Activated naive CD8-positive, alpha-beta T cell (primary cell): Measurements from ENCODE around the gene HBA1.
"Not testable (repeated sequence)": the region's sequence is repeated elsewhere in the genome, so short reads cannot be mapped to it uniquely, and the experiment has no call there.

ENCODE experiments used
- H3K27ac Mint-ChIP-seq: one replicate; pipeline ENCODE4 v1.8.0; 2021; ENCODE audit warnings: mixed read lengths
- H3K27me3 Mint-ChIP-seq: one replicate; pipeline ENCODE4 v1.8.0; 2021; ENCODE audit warnings: mixed read lengths
- H3K36me3 Mint-ChIP-seq: one replicate; pipeline ENCODE4 v1.8.0; 2021; ENCODE audit warnings: mixed read lengths
- H3K4me1 Mint-ChIP-seq: one replicate; pipeline ENCODE4 v1.8.0; 2021; ENCODE audit warnings: low read depth, mixed read lengths
- H3K4me3 Mint-ChIP-seq: one replicate; pipeline ENCODE4 v1.8.0; 2021; ENCODE audit warnings: mild to moderate bottlenecking, mixed read lengths
- H3K9me3 Mint-ChIP-seq: one replicate; pipeline ENCODE4 v1.8.0; 2021; ENCODE audit warnings: low read depth, mixed read lengths

The HBA1 gene

DNA sequence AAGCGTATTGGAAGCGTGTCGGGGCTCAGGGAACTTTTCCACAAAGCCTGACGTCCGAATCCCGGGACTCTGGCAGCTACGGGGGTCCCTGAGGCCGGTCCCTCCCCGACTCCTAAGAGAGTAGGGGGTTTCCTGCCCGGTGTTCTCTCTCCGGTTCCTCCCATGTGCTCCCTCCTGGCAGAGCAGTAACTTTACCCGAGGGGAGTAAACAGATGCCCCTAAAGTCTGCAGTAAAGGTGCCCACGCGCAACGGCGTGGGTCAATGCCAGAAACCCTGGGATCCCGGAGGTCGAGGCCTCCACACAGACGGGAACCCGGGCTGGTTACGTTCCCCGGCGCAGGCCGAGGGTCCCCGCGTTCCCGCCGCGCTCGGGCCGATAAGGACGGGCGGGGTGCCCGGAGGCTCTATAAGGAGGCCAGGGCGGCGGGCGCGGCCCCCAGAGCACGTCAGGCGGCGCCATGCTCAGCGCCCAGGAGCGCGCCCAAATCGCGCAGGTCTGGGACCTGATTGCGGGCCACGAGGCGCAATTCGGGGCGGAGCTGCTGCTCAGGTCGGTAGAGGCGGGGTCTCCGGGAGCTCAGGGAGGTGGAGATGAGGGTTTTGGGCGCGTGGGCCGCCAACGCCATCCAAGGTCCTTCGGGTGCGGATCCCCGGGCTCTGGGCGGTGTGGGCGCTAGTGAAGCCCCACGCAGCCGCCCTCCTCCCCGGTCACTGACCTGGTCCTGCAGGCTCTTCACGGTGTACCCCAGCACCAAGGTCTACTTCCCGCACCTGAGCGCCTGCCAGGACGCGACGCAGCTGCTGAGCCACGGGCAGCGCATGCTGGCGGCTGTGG, 10.7 kb upstream of the HBA1 start, which contains the start of gene HBM:
Gene HBM, plus strand, starts transcription at position 440 of the 836 bp plus-strand sequence. Its CDS starts 20 bp downstream, at position 460.
- Mint-ChIP-seq H3K4me3 (peak within 1 kb of the TSS; percentile 49), H3K27ac (no peak within 1 kb of the TSS)

DNA sequence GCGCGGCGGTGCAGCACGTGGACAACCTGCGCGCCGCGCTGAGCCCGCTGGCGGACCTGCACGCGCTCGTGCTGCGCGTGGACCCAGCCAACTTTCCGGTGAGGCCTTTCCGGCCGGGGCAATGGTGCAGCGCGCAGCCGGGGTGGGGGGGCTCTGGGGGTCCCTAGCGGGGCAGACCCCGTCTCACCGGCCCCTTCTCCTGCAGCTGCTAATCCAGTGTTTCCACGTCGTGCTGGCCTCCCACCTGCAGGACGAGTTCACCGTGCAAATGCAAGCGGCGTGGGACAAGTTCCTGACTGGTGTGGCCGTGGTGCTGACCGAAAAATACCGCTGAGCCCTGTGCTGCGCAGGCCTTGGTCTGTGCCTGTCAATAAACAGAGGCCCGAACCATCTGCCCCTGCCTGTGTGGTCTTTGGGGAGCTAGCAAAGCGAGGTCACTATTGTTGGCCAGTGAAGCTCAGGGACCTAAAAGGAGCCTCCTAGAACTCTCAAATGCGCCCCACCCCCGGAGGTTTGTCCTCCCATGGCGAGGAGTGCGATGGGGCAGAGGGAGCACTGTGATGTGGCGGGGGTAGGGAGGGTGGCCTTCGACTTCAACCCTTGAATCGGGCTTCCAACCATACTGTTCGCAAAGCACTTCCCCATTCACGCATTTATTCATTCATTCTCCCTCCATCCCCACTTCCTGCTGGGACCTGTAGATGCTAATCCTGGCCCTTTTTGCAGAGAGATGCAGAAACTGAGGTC, 9.9 kb upstream of the HBA1 start:
- peaks cover 1% of the 10 kb centered on the region for H3K4me1 Mint-ChIP-seq
- H3K9me3 Mint-ChIP-seq: no peaks in the 10 kb centered on the region
- H3K4me3 Mint-ChIP-seq: no peak overlapping the region
- H3K36me3 Mint-ChIP-seq: no peaks in the 10 kb centered on the region
- H3K27me3 Mint-ChIP-seq: peaks cover 17% of the 10 kb centered on the region
- H3K27ac Mint-ChIP-seq: no peak overlapping the region

More for the DNA sequence above, 10.7 kb upstream of the HBA1 start, which contains the start of gene HBM:
- peaks cover 15% of the 10 kb centered on the region for H3K27me3 Mint-ChIP-seq
- peaks cover 1% of the 10 kb centered on the region for H3K4me1 Mint-ChIP-seq
- no peaks in the 10 kb centered on the region for H3K36me3 Mint-ChIP-seq
- H3K9me3 Mint-ChIP-seq: no peaks in the 10 kb centered on the region

DNA sequence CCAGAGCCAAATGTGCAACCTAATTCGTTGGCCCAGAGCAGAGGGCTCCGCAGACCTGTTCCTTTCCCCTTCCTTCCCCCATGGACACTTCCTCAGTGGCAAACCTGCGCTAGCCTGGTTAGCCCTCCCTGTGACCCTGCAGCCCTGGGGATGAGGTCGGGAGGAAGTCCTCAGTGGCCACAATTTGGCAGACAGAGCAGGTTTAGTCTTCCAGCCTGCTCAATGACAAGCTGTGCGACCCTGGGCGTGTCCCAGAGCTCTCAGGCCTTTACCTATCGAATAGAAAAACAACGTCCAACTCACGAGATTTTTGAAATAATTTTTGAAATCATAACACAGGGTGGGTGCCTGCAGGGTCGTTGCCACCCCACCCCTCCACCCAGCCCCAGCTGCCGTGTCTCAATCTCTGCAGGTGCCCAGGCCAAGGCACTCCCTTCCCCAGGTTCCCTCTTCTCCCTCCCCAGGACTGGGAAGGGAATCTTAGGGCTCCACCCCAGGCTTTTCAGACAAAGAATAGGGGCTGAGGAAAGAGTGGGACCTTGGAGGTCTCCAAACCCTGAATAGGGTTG, 9.3 kb upstream of the HBA1 start:
- Mint-ChIP-seq H3K4me3 (no peak overlapping the region), H3K27ac (no peak overlapping the region), H3K9me3 (no peaks in the 10 kb centered on the region), H3K36me3 (no peaks in the 10 kb centered on the region), H3K4me1 (peaks cover 3% of the 10 kb centered on the region), H3K27me3 (peaks cover 17% of the 10 kb centered on the region)

DNA sequence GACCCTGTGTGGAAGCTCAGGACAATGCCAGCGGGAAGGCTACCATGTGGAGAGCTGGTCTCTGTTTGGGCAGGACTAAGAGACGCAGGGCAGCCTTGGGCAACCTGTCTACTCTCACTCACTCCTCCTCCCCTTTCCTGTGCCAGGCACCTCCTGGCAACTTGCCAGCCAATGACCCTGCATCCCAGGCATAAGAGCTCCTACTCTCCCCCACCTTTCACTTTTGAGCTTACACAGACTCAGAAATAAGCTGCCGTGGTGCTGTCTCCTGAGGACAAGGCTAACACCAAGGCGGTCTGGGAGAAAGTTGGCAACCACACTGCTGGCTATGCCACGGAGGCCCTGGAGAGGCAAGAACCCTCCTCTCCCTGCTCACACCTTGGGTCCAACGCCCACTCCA, 8.1 kb upstream of the HBA1 start:
- H3K36me3 Mint-ChIP-seq: no peaks in the 10 kb centered on the region
- H3K4me1 Mint-ChIP-seq: peaks cover 3% of the 10 kb centered on the region
- peaks cover 16% of the 10 kb centered on the region for H3K27me3 Mint-ChIP-seq
- no peak overlapping the region for H3K4me3 Mint-ChIP-seq
- H3K27ac Mint-ChIP-seq: no peak overlapping the region
- H3K9me3 Mint-ChIP-seq: no peaks in the 10 kb centered on the region

DNA sequence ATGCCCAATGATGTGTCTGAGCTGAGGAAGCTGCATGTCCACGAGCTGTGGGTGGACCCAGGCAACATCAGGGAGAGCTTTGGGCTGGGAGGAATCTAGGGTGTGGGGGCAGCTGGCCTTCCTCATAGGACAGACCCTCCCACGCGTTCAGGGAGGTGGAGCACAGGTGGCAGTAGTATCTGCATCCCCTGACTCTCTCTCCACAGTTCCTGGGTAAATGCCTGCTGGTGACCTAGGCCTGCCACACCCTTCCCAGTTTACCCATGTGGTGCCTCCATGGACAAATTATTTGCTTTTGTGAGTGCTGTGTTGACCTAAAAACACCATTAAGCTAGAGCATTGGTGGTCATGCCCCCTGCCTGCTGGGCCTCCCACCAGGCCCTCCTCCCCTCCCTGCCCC, 7.5 kb upstream of the HBA1 start:
- Mint-ChIP-seq H3K4me3 (no peak overlapping the region), H3K9me3 (no peaks in the 10 kb centered on the region), H3K27ac (no peak overlapping the region), H3K36me3 (no peaks in the 10 kb centered on the region), H3K4me1 (peaks cover 5% of the 10 kb centered on the region), H3K27me3 (peaks cover 16% of the 10 kb centered on the region)

DNA sequence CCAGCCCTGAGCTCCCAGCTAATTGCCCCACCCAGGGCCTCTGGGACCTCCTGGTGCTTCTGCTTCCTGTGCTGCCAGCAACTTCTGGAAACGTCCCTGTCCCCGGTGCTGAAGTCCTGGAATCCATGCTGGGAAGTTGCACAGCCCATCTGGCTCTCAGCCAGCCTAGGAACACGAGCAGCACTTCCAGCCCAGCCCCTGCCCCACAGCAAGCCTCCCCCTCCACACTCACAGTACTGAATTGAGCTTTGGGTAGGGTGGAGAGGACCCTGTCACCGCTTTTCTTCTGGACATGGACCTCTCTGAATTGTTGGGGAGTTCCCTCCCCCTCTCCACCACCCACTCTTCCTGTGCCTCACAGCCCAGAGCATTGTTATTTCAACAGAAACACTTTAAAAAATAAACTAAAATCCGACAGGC, 6.4 kb upstream of the HBA1 start:
- H3K4me3 Mint-ChIP-seq, H3K27ac Mint-ChIP-seq, H3K36me3 Mint-ChIP-seq, H3K9me3 Mint-ChIP-seq: not testable (repeated sequence)
- peaks cover 23% of the 10 kb centered on the region for H3K27me3 Mint-ChIP-seq
- H3K4me1 Mint-ChIP-seq: peaks cover 13% of the 10 kb centered on the region

DNA sequence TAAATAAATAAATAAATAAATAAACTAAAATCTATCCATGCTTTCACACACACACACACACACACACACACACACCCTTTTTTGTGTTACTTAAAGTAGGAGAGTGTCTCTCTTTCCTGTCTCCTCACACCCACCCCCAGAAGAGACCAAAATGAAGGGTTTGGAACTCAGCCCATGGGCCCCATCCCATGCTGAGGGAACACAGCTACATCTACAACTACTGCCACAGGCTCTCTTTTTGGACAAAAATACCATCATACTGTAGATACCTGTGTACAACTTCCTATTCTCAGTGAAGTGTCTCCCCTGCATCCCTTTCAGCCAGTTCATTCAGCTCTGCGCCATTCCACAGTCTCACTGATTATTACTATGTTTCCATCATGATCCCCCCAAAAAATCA, 5.7 kb upstream of the HBA1 start:
- Mint-ChIP-seq H3K27ac (no peak overlapping the region), H3K36me3 (no peaks in the 10 kb centered on the region), H3K4me1 (peaks cover 18% of the 10 kb centered on the region), H3K4me3 (no peak overlapping the region), H3K27me3 (peaks cover 28% of the 10 kb centered on the region), H3K9me3 (no peaks in the 10 kb centered on the region)

DNA sequence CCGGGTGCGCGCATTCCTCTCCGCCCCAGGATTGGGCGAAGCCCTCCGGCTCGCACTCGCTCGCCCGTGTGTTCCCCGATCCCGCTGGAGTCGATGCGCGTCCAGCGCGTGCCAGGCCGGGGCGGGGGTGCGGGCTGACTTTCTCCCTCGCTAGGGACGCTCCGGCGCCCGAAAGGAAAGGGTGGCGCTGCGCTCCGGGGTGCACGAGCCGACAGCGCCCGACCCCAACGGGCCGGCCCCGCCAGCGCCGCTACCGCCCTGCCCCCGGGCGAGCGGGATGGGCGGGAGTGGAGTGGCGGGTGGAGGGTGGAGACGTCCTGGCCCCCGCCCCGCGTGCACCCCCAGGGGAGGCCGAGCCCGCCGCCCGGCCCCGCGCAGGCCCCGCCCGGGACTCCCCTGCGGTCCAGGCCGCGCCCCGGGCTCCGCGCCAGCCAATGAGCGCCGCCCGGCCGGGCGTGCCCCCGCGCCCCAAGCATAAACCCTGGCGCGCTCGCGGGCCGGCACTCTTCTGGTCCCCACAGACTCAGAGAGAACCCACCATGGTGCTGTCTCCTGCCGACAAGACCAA, 4.0 kb upstream of the HBA1 start, which contains the start of gene HBA2:
Gene HBA2, plus strand, starts transcription at position 503 of the 568 bp plus-strand sequence. Its CDS starts 37 bp downstream, at position 540.
- peaks cover 17% of the 10 kb centered on the region for H3K4me1 Mint-ChIP-seq
- H3K4me3 Mint-ChIP-seq: peak within 1 kb of the TSS; percentile 44
- H3K36me3 Mint-ChIP-seq, H3K27ac Mint-ChIP-seq, H3K9me3 Mint-ChIP-seq: not testable (repeated sequence)
- peaks cover 24% of the 10 kb centered on the region for H3K27me3 Mint-ChIP-seq

DNA sequence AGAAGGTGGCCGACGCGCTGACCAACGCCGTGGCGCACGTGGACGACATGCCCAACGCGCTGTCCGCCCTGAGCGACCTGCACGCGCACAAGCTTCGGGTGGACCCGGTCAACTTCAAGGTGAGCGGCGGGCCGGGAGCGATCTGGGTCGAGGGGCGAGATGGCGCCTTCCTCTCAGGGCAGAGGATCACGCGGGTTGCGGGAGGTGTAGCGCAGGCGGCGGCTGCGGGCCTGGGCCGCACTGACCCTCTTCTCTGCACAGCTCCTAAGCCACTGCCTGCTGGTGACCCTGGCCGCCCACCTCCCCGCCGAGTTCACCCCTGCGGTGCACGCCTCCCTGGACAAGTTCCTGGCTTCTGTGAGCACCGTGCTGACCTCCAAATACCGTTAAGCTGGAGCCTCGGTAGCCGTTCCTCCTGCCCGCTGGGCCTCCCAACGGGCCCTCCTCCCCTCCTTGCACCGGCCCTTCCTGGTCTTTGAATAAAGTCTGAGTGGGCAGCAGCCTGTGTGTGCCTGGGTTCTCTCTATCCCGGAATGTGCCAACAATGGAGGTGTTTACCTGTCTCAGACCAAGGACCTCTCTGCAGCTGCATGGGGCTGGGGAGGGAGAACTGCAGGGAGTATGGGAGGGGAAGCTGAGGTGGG, 3.1 kb upstream of the HBA1 start:
- Mint-ChIP-seq H3K27me3 (peaks cover 30% of the 10 kb centered on the region), H3K4me3 (peak overlapping the region; percentile 44), H3K4me1 (peaks cover 21% of the 10 kb centered on the region)
- H3K36me3 Mint-ChIP-seq, H3K9me3 Mint-ChIP-seq, H3K27ac Mint-ChIP-seq: not testable (repeated sequence)

DNA sequence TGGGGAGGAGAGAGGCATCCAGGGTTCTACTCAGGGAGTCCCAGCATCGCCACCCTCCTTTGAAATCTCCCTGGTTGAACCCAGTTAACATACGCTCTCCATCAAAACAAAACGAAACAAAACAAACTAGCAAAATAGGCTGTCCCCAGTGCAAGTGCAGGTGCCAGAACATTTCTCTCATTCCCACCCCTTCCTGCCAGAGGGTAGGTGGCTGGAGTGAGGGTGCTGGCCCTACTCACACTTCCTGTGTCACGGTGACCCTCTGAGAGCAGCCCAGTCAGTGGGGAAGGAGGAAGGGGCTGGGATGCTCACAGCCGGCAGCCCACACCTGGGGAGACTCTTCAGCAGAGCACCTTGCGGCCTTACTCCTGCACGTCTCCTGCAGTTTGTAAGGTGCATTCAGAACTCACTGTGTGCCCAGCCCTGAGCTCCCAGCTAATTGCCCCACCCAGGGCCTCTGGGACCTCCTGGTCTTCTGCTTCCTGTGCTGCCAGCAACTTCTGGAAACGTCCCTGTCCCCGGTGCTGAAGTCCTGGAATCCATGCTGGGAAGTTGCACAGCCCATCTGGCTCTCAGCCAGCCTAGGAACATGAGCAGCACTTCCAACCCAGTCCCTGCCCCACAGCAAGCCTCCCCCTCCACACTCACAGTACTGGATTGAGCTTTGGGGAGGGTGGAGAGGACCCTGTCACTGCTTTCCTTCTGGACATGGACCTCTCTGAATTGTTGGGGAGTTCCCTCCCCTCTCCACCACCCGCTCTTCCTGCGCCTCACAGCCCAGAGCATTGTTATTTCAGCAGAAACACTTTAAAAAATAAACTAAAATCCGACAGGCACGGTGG, 2.3 kb upstream of the HBA1 start:
- H3K36me3 Mint-ChIP-seq, H3K9me3 Mint-ChIP-seq, H3K27ac Mint-ChIP-seq: not testable (repeated sequence)
- Mint-ChIP-seq H3K4me1 (peaks cover 21% of the 10 kb centered on the region), H3K27me3 (peaks cover 26% of the 10 kb centered on the region), H3K4me3 (peak overlapping the region; percentile 40)

DNA sequence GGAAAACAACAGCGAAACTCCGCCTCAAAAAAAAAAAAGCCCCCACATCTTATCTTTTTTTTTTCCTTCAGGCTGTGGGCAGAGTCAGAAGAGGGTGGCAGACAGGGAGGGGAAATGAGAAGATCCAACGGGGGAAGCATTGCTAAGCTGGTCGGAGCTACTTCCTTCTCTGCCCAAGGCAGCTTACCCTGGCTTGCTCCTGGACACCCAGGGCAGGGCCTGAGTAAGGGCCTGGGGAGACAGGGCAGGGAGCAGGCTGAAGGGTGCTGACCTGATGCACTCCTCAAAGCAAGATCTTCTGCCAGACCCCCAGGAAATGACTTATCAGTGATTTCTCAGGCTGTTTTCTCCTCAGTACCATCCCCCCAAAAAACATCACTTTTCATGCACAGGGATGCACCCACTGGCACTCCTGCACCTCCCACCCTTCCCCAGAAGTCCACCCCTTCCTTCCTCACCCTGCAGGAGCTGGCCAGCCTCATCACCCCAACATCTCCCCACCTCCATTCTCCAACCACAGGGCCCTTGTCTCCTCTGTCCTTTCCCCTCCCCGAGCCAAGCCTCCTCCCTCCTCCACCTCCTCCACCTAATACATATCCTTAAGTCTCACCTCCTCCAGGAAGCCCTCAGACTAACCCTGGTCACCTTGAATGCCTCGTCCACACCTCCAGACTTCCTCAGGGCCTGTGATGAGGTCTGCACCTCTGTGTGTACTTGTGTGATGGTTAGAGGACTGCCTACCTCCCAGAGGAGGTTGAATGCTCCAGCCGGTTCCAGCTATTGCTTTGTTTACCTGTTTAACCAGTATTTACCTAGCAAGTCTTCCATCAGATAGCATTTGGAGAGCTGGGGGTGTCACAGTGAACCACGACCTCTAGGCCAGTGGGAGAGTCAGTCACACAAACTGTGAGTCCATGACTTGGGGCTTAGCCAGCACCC, 1.2 kb upstream of the HBA1 start:
- Mint-ChIP-seq H3K9me3 (no peaks in the 10 kb centered on the region), H3K36me3 (no peaks in the 10 kb centered on the region), H3K27me3 (peaks cover 26% of the 10 kb centered on the region), H3K27ac (no peak overlapping the region), H3K4me3 (peak overlapping the region; percentile 46), H3K4me1 (peaks cover 23% of the 10 kb centered on the region)

DNA sequence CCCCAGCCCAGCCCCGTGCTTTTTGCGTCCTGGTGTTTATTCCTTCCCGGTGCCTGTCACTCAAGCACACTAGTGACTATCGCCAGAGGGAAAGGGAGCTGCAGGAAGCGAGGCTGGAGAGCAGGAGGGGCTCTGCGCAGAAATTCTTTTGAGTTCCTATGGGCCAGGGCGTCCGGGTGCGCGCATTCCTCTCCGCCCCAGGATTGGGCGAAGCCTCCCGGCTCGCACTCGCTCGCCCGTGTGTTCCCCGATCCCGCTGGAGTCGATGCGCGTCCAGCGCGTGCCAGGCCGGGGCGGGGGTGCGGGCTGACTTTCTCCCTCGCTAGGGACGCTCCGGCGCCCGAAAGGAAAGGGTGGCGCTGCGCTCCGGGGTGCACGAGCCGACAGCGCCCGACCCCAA, 474 bp upstream of the HBA1 start:
- Mint-ChIP-seq H3K27me3 (peaks cover 23% of the 10 kb centered on the region), H3K4me1 (peaks cover 23% of the 10 kb centered on the region)
- not testable (repeated sequence) for H3K4me3 Mint-ChIP-seq, H3K27ac Mint-ChIP-seq, H3K36me3 Mint-ChIP-seq, H3K9me3 Mint-ChIP-seq

DNA sequence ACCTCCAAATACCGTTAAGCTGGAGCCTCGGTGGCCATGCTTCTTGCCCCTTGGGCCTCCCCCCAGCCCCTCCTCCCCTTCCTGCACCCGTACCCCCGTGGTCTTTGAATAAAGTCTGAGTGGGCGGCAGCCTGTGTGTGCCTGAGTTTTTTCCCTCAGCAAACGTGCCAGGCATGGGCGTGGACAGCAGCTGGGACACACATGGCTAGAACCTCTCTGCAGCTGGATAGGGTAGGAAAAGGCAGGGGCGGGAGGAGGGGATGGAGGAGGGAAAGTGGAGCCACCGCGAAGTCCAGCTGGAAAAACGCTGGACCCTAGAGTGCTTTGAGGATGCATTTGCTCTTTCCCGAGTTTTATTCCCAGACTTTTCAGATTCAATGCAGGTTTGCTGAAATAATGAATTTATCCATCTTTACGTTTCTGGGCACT, 928 bp downstream of the HBA1 start:
- H3K4me1 Mint-ChIP-seq: peaks cover 21% of the 10 kb centered on the region
- no peak overlapping the region for H3K27ac Mint-ChIP-seq
- H3K4me3 Mint-ChIP-seq: peak overlapping the region; percentile 51
- H3K9me3 Mint-ChIP-seq: no peaks in the 10 kb centered on the region
- H3K27me3 Mint-ChIP-seq: peaks cover 22% of the 10 kb centered on the region
- no peaks in the 10 kb centered on the region for H3K36me3 Mint-ChIP-seq
